DMS153 treated with DMSO at 0.1 percent for 48 hours (cell line): ENCODE results near the gene ADORA2A.

Experiments
- DNase-seq: peaks from one replicate; lab custom pipeline; 2025; ENCODE audit not compliant: unreplicated experiment; lab: John Stamatoyannopoulos, UW

Gene ADORA2A

DNA sequence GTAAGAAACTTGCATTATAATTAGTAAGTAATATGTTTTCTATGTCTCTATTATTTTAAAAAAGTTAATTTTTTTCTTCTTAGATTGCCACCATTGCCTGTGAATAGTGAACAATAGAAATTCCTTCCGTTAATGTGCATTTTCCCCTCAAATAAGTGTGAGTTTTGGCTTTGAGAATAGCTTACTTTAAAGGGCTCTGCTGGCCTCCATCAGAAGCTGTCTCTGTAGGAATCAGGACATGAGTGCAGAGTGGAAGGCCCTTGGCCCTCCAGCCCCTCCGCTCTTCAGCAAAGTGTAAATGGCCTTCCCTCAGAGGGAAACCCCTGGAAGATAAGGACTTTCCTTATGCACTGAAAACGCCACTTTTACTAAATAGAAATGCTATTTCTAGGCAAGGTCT, 24.1 kb upstream of the ADORA2A start:
- DNase-seq, result no peak

DNA sequence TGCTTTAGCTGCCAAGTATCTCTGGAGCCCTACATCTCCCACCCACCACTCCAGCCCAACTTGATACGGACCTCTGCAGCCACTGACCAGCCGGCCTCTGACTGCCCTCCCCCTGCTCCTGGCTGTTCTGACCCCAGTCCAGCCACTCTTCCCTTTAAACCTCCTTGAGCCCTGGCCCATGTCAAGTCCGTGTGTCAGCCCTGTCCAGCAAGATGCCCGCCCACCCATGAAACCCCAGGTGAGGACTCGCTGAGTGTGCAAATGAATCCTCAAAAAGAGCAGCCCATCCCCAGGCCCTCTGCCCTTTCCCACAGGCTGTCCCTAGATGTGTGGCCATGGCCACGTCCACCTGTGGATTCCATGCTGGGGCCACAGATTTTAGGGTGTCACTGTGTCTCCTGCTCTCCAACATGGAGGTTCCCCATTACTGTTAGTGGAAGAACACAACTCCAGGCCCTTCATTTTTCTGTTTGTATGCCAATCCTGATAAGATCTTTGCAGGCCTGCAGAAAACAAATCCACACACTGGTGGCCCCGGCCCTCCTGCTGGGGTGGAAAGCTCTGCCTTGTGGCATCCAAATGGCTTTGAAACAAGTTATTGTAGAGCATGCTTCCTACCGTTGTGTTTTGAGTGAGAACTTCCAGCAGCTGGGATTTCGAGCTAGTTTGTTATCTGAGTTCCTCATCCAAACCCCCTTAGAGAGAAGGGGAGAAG, 22.7 kb upstream of the ADORA2A start:
- no peak for DNase-seq

- DNase-seq, result no peak
These were observed 21.6 kb upstream of the ADORA2A start for GRCh38 chr22:24405631-24406321.

DNA sequence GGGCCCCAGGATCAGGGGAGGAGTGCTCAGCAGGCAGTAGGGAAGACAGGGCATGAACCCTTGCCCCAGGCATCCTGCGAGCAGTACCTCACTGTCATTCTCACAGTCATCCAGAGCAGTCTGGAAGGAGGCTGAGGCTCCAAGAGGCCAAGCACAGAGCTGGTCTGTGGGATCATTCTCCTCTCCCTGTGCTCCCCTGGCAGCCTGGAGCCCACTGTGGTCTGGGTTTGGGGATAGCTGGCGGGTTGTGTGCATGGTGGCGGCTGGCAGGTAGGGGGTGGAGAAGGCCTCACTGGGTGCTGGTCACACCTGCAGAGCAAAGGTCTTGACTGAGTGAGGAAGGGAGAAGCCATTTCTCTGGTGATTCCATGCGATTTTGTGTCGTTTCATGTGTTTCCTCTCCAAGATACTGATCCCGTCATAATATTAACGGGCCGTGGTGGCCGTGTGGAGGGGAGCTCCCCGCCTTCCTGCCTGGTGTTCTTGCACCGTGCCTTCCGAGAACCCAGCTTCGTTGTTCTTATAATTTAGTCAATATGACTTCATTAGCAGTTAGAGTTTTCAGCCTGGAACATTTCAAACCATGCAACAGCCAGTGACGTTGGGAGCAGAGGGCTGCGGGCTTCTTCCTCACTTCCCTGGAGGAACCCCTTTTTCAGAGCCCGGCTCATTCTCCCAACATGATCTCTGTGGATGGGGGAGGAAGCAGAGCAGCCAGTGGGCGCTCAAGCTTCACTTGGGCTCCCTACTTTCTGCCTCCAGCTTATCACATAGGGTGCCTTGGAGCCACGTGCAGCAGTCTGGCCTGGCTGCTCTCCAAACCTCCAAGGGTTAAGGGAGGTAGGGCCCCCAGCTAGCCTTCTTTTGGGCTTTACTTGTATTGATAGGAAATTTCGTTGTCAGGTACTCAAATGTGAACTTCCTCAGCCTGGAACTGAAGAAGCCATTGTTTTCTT, 20.8 kb upstream of the ADORA2A start:
- DNase-seq, result no peak

- no peak for DNase-seq
These were observed 20.1 kb upstream of the ADORA2A start for GRCh38 chr22:24407278-24407665.

GRCh38 chr22:24407884-24408283, 19.5 kb upstream of the ADORA2A start:
- DNase-seq, result no peak

DNA sequence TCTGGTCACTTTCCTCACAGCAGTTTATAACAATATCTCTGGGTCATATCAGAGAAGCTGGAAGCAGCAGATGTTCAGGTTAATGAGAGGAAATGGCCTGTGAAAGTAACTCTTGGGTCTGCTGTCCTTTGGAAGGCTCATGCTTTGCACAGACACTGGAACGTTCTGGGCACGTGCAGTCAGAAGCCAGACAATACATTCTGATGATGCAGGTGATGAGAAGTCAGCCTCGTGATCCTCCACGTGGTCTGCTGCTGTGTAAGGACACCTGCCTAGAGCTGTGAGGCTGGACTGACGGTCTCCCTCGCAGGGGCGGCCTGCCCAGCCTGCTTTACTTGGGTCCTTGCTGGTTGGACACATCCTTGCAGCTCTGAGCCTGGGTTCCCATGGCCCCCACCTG, 18.8 kb upstream of the ADORA2A start:
- DNase-seq, result no peak

GRCh38 chr22:24409707-24410106, 17.7 kb upstream of the ADORA2A start:
- no peak for DNase-seq

- no peak for DNase-seq
These were observed 17.1 kb upstream of the ADORA2A start for GRCh38 chr22:24410110-24410856.

DNA sequence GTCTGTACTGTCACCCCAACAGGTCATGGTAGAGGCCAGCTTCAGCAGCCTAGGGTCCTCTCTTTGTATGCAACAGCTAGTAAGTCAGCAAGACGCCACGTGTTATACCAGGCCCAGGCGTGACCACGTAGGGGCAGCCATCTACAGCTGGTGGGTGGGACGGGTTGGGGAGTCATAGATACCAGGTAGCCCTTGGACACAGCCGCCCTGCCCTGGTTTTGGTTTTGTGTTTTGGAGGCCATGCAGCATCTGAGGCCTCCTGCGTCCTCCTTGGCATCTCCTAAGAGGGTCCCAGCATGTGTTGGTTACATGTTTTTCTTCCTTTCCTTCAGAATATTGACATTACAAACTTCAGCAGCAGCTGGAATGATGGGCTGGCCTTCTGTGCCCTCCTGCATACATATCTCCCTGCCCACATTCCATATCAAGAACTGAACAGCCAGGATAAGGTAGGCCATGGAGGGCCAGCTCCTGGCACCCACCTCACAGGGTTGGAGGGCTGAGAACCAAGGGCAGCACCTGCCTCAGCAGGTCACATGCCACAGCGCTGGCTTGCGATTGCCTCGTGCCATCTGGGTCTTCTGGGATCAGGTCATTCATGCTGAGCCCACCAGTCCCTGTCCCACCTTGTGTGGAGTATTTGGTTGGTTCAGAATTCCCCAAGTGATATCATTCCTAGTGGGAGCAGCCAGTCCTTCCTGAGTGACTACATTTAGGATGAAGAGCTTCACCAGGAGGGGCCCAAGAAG, 16.0 kb upstream of the ADORA2A start:
- DNase-seq, result no peak

GRCh38 chr22:24412274-24412673, 15.1 kb upstream of the ADORA2A start:
- no peak for DNase-seq

GRCh38 chr22:24413271-24413670, 14.1 kb upstream of the ADORA2A start:
- DNase-seq, result no peak

DNA sequence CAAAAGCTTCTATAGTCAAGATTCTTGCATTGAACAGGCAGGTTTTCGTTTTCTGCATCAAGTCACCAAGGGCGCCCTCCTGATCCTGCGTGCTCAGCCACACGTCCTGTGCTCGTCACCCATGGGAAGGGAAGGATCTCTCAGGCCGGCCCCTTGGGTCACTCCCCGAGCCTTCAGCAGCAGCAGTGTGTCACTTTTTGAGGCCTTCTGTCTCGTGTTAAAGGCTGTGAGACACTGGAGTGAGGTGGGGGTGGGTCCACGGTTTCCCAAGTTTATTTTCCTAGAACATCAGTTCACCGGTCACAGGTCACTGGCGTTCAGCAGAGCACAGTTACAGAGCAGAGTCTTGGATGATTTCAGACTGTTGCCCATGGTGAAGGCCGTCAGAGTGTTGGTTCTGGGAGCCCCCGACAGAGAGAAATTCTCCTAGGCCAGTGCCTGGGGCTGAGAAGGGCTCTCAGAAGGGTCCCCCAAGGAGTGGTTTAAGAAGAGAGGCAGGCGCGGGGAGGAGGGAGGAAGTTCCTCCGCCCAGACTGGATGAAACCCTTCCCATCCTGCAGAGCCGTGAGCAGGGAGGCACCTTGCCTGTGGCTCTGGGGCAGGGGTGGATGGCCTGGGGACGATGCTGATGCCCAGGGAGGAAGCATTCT, 13.5 kb upstream of the ADORA2A start:
- DNase-seq, result no peak

- DNase-seq, result no peak
These were observed 12.9 kb upstream of the ADORA2A start for GRCh38 chr22:24414523-24414922.

DNA sequence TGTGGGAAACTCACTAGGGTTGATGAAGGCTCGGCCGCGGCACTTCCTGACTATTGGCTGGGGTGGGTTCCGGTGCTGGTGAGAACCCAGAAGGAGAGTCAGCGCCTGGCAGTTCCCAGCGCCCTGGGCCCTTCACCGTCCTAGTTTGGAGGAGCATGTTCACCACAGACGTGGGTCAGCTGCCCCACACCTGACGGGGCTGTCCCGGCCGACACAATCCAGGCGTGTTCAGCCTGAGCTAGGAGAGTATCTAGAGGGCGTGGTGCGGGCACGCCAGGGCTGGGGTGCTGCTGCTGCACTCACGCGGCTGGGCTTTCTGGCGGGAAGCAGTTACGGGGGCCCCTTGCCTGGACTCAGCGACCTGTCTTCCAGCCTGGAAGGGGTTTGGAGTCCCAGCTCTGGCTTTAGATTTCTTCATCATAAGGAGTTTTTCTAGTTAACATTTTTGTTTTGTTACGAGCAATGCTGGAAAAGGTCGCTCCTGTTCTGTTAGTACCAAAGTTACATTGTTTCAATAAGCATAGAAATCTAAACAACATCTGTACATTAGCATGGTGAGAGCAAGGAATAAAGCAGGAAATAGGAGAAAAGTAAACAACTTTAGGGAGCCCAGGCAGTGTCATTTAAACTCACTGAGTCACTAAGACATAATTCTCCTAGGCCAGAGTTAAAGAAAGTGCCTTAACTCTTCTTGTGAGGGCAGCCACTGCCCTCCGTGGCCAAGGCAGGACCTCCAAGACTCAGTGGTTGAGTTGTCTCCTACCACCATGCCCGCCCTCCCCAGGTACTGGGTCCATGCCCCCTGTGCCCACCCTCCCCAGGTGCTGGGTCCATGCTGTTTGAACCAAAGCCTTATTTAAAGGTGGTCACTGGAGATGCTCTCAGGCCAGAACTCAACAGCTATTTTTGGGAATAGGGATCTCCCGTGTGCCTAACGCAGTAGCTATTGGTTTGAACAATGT, 12.1 kb upstream of the ADORA2A start:
- no peak for DNase-seq

DNA sequence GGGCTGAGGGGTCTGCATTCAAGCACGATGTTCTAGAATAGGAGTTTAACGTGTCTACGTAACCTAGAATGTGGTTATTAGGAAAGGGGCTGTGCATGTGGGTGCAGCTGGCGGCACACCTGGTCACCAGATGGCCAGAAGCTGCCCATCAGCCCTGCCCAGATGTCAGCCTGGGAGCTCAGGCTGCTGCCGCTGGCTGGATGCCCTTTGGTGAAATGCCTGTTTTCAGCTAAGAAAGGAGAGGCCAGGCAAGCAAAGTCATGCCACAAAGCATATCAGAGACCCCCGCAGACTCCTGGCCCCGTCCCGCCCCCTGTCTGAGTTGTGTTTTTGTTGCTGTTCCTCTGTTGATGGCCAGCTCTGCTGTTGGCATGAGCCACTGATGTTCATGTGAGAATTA, 11.3 kb upstream of the ADORA2A start:
- DNase-seq, result no peak

DNA sequence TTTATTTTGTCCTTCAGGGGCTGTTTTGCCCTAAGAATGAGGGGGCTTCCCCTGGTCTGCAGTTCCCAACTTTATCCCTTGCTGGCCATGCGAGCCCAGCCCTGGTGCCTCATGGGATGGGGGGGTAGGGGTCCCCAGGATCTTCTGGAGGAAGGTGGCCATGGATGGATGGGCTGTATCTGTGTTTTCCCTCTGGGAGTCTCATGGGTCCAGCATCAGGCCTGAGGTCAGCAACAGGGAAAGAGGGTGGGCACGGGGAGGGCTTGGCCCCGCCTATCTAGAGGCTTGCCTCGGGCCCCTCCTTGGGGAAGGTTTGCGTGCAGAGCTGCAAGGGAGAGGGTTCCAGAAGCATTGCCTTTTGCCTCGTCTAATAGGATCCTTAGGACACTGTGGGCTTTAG, 10.8 kb upstream of the ADORA2A start:
- DNase-seq, result no peak

GRCh38 chr22:24417200-24417599, 10.2 kb upstream of the ADORA2A start:
- no peak for DNase-seq
